SK-N-SH (cell line): ENCODE data around the gene TRDN.

Source experiments
- EP300 ChIP-seq, 2 experiments: IDR thresholded peaks; 2 replicates each; pipeline versions ENCODE4 v1.4.0 to v1.6.1; 2012; ENCODE audit warnings: borderline replicate concordance in 1 of 2, low read depth in 1 of 2, low read length in 1 of 2
- EZH2phosphoT487 ChIP-seq: fragments of 200-600 bp; sonication (generic); IDR thresholded peaks from 2 replicates; pipeline ENCODE4 v1.6.1; 2017; ENCODE audit warnings: low read depth, mixed run types, mild to moderate bottlenecking, antibody characterized with exemption, moderate library complexity, borderline replicate concordance
- JUND ChIP-seq: IDR thresholded peaks from 2 replicates; pipeline ENCODE4 v1.4.0; 2012
- MXI1 ChIP-seq: IDR thresholded peaks from 2 replicates; pipeline ENCODE4 v1.6.1; 2012; ENCODE audit warnings: mild to moderate bottlenecking, low read depth, low read length, improper control_type of control experiment
- NFIC ChIP-seq: IDR thresholded peaks from 2 replicates; pipeline ENCODE4 v1.4.0; 2012; ENCODE audit warnings: borderline replicate concordance
- POLR2AphosphoS5 ChIP-seq: IDR thresholded peaks from 2 replicates; pipeline ENCODE4 v1.6.1; 2012; ENCODE audit warnings: low read depth, low read length
- RFX5 ChIP-seq: IDR thresholded peaks from 2 replicates; pipeline ENCODE4 v1.6.1; 2012; ENCODE audit warnings: mild to moderate bottlenecking, improper control_type of control experiment, low read length
- SIN3A ChIP-seq: IDR thresholded peaks from 2 replicates; pipeline ENCODE4 v1.6.1; 2012; ENCODE audit warnings: low read depth, mild to moderate bottlenecking, low read length, moderate library complexity, borderline replicate concordance
- TF ChIP-seq, protein P1 (sequence below): fragments of 200-600 bp; sonication (generic); IDR thresholded peaks from 2 replicates; pipeline ENCODE4 v1.6.1; 2017; ENCODE audit warnings: antibody characterized with exemption, mild to moderate bottlenecking, moderate library complexity
- TF ChIP-seq, protein P2 (sequence below): IDR thresholded peaks from 2 replicates; pipeline ENCODE4 v1.6.1; 2012; ENCODE audit warnings: mild to moderate bottlenecking, low read depth, low read length, moderate library complexity
- TF ChIP-seq, protein P3 (sequence below): IDR thresholded peaks from 2 replicates; pipeline ENCODE4 v1.4.0; 2012; ENCODE audit warnings: low read depth

DNA sequence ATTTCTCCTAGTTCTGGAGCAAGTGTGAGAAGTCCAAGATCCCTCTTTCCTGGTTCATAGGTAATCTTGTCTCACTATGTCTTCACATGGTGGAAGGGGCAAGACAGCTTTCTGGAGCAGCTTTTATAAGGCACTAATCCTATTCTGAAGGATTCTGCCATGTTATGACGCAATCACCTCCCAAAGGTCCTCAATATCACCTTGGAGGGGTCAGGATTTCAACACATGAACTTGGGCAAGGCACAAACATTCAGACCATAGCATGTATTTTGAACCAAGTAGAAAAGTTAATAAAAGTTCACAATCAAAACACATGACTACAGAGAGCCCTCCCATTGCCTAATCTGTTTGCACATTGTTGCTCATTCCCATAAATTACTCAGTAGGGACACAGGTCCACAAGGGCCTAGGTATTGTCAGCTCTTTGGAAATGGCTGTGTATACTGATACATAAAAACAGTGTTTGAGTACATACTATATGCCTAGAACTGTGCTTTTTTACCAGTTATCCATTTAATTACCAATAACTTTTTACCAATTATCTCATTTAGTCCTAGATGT, 11.3 kb upstream of the TRDN start:
- TF ChIP-seq, protein P1, sequence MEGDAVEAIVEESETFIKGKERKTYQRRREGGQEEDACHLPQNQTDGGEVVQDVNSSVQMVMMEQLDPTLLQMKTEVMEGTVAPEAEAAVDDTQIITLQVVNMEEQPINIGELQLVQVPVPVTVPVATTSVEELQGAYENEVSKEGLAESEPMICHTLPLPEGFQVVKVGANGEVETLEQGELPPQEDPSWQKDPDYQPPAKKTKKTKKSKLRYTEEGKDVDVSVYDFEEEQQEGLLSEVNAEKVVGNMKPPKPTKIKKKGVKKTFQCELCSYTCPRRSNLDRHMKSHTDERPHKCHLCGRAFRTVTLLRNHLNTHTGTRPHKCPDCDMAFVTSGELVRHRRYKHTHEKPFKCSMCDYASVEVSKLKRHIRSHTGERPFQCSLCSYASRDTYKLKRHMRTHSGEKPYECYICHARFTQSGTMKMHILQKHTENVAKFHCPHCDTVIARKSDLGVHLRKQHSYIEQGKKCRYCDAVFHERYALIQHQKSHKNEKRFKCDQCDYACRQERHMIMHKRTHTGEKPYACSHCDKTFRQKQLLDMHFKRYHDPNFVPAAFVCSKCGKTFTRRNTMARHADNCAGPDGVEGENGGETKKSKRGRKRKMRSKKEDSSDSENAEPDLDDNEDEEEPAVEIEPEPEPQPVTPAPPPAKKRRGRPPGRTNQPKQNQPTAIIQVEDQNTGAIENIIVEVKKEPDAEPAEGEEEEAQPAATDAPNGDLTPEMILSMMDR = no peak
- TF ChIP-seq EP300 (IDR thresholded peaks at IDR 0.05; ENCODE audit: borderline replicate concordance in 1 of 2, low read depth in 1 of 2, low read length in 1 of 2) = no peak
- no peak for TF ChIP-seq RFX5
- no peak for TF ChIP-seq EZH2phosphoT487
- no peak for TF ChIP-seq POLR2AphosphoS5
- TF ChIP-seq, protein P2, sequence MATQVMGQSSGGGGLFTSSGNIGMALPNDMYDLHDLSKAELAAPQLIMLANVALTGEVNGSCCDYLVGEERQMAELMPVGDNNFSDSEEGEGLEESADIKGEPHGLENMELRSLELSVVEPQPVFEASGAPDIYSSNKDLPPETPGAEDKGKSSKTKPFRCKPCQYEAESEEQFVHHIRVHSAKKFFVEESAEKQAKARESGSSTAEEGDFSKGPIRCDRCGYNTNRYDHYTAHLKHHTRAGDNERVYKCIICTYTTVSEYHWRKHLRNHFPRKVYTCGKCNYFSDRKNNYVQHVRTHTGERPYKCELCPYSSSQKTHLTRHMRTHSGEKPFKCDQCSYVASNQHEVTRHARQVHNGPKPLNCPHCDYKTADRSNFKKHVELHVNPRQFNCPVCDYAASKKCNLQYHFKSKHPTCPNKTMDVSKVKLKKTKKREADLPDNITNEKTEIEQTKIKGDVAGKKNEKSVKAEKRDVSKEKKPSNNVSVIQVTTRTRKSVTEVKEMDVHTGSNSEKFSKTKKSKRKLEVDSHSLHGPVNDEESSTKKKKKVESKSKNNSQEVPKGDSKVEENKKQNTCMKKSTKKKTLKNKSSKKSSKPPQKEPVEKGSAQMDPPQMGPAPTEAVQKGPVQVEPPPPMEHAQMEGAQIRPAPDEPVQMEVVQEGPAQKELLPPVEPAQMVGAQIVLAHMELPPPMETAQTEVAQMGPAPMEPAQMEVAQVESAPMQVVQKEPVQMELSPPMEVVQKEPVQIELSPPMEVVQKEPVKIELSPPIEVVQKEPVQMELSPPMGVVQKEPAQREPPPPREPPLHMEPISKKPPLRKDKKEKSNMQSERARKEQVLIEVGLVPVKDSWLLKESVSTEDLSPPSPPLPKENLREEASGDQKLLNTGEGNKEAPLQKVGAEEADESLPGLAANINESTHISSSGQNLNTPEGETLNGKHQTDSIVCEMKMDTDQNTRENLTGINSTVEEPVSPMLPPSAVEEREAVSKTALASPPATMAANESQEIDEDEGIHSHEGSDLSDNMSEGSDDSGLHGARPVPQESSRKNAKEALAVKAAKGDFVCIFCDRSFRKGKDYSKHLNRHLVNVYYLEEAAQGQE = no peak
- TF ChIP-seq, protein P3, sequence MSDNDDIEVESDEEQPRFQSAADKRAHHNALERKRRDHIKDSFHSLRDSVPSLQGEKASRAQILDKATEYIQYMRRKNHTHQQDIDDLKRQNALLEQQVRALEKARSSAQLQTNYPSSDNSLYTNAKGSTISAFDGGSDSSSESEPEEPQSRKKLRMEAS = no peak
- TF ChIP-seq SIN3A = no peak
- TF ChIP-seq NFIC = no peak
- no peak for TF ChIP-seq MXI1
- TF ChIP-seq JUND = no peak
